HG03175 (cell line): ENCODE results near the gene VAMP8.
A peak's percentile ranks its signal among the peaks of the same experiment; 100 is the strongest.
"Not testable (repeated sequence)": the region's sequence is repeated elsewhere in the genome, so short reads cannot be mapped to it uniquely, and the experiment has no call there.

Experiments used
- ATAC-seq: cut with Tn5 transposase; IDR thresholded peaks from one replicate; pipeline ENCODE4 v1.9.1; 2021; ENCODE audit warnings: mild to moderate bottlenecking, moderate library complexity; ENCODE audit not compliant: unreplicated experiment

The VAMP8 gene

DNA sequence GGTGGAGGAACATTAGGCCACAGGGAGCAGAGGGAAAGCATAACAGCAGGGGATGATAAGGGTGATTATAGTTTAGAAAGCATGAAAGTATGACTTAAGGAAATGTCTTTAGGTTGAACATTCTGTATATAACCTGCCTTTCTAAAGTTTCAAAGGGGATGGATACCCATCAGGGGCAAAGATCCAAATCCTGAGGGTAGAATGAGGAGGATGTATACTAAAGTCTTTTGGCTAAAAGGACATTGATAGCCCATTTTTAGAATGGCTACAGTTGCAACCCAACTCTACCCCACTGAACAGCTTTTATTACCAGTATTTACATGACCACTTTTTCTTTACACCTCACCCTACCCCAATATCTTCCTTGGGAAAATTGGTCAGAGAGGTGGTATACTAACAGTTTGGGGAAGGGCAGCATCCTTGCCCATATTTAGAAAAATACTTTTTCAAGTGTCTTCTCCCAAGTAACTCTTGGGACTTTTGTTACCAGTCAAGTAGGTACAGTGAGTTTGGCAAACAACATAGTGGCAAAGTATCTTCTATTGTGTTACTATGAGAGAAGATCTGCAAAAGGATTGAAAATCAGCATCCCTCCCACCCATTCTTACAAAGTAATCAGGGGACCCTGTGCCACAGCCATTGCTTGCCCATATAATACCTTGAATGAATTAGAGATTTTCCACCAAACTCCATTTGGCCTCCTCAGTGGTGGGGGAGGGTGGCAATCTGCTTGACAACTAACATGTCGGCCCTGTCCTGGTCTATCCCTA lies 30.1 kb upstream of the VAMP8 start:
- ATAC-seq: no peak

DNA sequence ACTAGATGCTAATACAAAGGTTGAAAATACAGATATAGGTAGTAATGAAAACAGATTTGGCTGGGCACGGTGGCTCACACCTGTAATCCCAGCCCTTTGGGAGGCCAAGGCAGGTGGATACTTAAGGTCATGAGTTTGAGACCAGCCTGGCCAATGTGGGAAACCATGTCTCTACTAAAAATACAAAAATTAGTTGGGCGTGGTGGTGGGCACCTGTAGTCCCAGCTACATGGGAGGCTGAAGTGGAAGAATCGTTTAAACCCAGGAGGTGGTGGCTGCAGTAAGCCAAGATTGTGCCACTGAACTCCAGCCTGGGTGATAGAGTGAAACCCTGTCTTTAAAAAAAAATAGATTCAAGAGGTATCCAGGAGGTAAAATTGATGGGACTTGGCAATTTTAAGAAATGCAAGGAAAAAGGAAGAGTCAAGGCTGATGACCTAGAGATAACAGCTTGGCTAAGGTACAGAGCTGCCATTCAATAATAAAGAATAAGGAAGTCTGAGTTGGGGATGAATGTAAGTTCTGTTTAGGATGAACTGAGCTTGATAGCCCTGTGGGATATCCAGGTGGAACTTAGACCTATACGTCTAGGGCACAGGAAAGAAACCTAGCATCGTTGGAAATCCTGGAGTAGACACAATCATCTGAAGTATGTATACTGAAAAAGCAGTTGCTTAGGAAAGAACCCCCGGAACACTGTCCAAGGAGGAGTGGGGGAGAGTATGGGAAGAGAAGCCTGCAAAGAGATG lies 29.4 kb upstream of the VAMP8 start:
- ATAC-seq: no peak

GRCh38 chr2:85548608-85548900 lies 28.8 kb upstream of the VAMP8 start:
- no peak for ATAC-seq

GRCh38 chr2:85549095-85549494 lies 28.3 kb upstream of the VAMP8 start:
- ATAC-seq: no peak

DNA sequence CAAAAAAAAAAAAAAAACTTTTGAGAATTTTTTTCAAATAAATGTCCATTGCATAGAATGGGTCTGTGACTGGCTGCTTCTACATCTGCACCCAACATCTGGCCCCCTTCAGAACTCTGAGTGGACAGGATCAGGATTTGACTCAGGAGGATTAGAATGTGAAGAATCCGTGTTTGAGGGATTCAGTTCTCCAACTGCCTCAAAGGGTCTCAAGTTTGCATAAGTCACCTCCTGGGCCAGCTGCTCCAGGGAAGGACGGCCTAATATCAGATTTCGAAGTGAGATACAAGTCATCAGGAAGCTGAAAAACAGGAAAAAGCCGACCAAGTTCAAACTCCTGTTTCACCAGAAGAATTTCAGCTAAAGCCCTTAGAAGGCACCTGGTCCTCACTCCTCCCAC lies 27.6 kb upstream of the VAMP8 start:
- ATAC-seq: no peak

GRCh38 chr2:85550486-85550885 lies 26.9 kb upstream of the VAMP8 start:
- ATAC-seq: no peak

DNA sequence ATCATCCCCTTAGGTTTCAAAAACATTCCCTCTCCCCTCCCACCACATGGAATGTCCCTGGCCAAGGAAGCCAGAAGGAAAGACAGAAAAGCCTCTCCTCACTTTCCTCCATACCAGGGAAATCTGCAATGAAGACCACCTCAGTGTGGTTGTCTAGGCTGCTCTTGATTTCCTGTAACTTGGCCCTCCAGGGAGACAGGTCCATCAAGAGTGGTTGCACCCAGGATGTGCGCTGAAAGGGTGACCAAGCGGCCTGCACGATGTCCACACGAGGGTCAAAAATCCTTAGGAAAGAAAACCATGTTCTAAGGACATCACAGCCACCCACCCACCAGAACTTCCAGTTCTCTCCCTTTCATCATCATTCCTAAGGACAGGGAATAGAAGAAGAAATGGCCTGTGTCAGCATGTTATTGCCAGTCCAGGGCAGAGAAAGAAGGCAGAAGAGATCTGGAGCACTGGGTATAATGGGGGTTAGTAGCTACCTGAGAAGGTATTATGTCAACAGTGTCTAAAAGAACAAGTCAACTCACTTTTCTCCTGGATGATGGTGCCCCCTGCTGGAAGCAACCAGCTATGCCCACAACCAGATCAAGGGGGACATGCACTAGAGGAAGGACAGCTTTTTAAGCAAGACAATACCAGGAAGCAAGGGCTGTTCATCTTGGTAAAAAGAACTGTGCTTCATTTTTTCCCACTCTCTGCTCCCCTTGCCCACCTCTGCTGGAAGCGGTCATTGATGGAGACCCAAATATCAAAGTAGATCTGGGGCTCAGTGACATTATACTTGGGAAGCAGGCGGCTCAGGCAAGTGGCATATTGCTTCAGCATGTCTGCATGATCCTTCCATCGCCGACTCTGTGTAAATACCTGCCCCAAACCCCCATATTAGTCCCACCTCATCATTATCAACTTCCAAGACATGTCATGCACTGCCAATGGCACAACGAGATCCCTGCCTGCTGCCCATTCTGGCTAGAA lies 25.4 kb upstream of the VAMP8 start:
- peak; percentile 82 for ATAC-seq

- no peak for ATAC-seq
Observed at GRCh38 chr2:85553184-85553583, 24.2 kb upstream of the VAMP8 start.

DNA sequence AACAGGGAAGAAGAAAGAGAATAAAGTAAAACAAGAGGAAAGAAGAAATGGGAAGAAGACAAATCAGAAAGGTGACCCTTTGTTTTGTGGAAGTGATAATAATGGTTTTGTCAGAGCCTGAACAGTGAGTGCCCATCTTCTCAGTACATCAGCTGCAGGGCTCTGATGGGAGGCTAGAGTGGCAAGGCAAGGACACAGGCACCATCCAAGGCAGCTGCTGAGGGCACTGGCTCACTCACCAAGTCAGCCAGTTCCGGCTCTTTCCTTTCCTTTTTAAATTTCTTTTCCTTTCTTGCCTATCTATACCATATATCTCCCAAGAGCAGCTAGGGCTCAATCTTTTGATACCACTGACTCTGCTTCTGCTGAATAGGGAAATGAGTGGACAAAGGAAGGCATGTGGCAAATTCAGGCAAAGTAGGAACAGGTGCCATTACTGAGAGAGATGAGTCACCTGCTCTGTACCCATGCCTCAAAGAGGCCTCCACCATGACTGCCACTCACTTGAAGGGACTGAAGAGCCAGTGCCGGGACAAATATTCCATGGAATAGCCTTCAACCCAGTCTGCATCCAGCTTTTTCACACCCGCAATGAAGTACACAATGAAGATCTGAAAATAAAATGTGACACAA lies 22.3 kb upstream of the VAMP8 start:
- ATAC-seq: no peak

GRCh38 chr2:85557130-85557529 lies 20.3 kb upstream of the VAMP8 start:
- no peak for ATAC-seq

DNA sequence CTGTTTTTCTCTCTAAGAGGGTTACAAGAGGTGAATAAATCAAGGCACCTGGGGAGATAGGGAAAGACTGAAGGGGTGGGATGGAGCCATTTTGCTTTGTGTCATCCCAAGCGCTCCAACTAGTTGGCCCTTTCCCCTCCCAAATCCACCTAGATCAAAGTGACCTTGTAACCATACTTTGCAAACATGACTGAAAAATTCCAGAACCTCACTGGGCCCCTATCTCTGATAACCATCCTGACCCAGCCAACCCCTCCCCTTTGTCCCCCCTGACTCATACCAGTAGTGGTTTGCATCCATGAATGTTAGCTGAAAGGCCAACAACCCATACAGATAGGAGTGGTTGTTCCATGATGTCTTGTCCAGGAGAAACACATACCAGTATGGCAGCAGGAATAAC lies 19.2 kb upstream of the VAMP8 start:
- no peak for ATAC-seq

DNA sequence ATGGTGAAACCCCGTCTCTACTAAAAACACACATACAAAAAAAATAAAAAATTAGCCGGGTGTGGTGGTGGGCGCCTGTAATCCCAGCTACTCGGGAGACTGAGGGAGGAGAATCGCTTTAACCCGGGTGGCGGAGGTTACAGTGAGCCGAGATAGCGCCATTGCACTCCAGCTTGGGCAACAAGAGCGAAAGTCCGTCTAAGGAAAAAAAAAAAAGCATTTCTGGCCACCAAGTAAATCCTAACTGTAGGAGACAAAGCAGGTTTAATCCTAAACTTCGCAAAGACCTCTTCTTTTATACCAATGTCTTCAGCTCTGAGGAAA lies 17.0 kb upstream of the VAMP8 start:
- ATAC-seq: not testable (repeated sequence)

GRCh38 chr2:85560812-85561279 lies 16.5 kb upstream of the VAMP8 start:
- peak; percentile 11 for ATAC-seq

DNA sequence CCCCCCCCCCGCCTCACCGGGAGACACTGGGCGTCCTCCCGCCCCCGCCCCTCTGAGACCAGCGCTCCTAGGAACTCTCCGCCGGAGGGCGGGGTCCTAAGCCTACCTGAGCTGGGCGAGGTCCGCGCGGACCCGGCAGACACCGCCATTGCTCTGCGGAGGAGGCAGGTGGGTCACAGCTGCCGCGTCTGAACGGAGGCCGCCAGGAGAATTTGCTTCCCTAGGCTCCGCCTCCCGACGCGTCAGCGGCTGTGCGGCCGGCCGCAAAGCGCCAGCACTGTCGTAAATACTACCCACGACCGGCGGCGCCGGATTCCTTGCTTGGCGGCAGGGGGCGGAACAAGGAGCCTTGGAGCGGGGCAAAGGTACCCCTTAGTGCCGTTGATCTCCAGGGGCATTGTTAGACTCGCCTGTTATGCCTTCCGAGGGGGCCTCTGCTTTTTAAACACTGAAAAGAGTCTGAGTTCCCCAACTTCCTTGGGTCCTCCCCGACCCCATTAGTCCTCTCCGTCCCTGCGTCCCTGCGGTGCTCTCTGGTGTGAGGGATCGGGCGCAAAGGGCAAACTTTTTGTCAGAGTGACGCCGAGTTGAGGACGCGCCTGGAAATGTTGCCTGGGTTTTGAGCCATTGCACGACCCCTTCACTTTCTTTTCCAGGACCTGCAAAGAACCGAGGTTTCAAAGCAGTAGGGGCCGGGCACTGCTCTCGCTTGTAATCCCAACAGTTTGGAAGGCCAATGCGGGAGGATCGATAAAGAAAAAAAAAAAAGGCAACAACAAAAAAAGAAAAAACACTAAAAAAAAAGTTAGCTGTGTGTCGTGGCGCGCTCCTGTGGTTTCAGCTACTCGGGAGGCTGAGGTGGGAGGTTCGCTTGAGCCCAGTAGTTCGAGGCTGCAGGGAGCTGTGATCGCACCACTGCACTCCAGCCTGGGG lies 15.8 kb upstream of the VAMP8 start, which contains the start of gene GGCX:
TSS of gene GGCX (minus strand) at position 214 of the 933 bp plus-strand sequence. CDS start at position 149, 65 bp downstream.
- peak; percentile 96 for ATAC-seq

GRCh38 chr2:85564144-85564563 lies 13.2 kb upstream of the VAMP8 start:
- ATAC-seq: no peak

DNA sequence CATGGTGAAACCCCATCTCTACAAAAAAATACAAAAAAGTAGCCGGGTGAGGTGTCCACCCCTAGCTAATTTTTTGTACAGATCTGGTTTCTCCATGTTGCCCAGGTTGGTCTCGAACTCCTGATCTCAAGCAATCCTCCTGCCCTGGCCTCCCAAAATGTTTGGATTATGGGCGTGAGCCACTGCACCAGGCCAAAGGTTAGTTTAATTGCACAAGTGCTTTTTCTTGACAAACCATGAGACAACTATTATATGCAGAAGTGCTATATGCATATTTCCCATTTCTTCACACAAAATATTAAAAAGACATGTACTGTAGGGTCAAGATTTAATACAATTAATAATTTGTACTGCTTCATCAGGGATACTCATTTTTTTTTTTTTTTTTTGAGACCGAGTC lies 11.1 kb upstream of the VAMP8 start:
- ATAC-seq: no peak

- no peak for ATAC-seq
Observed at GRCh38 chr2:85575739-85576138, 1.6 kb upstream of the VAMP8 start.

DNA sequence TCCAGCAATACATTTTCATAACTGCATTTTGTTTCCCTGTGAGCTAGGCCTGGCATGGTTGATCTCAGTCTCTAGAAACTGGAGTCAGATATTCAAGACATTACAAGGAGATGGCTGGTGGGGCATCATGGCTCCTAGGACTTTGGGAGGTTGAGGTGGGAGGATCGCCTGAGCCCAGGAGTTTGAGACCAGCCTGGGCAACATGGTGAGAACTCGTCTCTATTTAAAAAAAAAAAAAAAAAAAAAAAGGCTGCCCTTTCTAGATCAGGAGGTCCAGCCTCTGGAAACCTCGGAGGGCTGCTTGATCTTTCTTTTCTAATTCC lies 362 bp upstream of the VAMP8 start:
- ATAC-seq: no peak

DNA sequence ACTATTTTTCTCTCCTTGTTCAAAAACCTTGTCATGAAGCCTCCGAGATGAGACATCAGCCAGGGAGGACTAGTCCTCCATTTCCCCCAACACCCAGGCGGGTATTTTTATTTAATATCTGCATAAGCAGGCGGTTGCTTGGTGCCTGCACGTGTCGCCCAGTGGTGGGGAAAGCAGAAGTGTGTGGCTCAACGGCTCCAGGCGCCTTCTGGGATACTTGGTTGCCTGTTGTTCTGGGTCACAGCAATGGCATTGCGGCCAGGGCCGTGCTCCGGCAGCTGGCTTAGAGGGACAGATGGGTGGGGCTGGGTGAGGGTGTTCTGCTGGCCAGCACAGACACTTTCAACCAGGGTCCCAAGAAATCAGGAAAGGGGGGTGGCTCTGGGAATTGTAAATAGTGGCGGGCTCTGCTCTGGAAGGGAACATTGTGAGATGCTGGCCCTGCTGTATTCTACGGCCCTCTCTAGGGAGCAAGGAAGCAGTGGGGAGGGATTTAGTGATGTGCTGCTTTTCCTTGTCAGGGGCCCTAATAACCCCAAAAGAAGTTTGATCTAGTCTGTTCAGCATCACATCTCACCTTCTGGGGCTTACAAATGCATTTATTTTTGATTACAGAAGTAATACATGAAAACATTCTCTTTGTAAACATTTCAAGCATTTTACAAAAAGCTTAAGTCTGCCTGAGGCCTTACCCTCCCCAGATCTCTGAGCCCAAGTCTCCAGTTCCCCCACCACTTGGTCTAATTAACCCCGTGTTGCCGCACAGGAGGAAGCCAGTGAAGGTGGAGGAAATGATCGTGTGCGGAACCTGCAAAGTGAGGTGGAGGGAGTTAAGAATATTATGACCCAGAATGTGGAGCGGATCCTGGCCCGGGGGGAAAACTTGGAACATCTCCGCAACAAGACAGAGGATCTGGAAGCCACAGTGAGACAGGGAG lies 1.1 kb downstream of the VAMP8 start:
- peak; percentile 38 for ATAC-seq
